ENCODE measurements around the gene AADACL4.
"Not testable (repeated sequence)": the region's sequence is repeated elsewhere in the genome, so short reads cannot be mapped to it uniquely, and the experiment has no call there.

The AADACL4 gene

DNA sequence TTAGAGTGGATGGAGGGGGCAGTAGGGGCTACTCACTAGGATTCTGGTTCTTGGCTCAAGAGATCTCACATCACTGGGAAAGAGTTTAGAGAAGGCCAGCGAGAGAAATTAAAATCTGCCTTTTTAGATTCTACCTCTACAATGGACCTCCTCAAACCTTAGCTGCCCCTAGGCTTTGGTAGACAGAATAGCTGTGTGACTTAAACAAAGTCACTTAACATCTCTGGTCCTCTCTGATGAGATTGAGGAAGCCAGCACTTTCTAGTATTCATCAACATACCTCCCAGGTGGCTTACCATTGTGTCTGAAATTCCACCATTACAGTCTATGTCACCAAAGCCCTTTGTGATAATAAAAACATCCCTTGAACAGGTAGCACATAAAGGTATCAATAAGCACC lies 18.7 kb downstream of the AADACL4 start:
- DNase-seq, result no peak

DNA sequence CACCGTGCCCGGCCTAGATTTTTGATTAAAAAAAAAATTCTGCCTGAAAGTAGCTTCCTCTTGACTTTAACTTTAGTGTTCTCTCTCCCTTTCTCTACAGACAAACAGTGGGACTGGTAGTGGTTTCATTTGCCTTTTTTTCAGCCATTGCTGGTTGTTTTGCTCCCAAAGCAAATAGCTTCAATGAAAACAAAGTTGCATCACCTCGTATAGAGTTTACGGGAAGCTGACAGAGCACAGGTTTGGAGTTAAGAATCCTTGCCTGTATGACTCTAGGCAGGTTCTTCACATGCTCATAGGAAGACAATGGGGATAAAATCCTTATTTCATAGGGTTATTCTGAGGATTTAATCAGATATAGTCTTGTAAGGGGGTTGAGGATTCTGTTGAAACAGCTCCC lies 21.6 kb downstream of the AADACL4 start:
- no peak for DNase-seq

DNA sequence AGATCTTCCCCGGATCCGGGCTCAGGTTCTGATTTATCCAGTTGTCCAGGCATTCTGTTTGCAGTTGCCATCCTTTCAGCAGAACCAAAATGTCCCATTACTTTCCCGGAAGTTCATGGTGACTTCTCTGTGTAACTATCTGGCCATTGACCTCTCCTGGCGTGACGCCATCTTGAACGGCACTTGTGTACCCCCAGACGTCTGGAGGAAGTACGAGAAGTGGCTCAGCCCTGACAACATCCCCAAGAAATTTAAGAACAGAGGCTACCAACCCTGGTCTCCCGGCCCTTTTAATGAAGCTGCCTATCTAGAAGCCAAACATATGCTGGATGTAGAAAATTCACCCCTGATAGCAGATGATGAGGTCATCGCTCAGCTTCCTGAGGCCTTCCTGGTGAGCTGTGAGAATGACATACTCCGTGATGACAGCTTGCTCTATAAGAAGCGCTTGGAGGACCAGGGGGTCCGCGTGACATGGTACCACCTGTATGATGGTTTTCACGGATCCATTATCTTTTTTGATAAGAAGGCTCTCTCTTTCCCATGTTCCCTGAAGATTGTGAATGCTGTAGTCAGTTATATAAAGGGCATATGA lies 22.4 kb downstream of the AADACL4 start:
- DNase-seq, result no peak

DNA sequence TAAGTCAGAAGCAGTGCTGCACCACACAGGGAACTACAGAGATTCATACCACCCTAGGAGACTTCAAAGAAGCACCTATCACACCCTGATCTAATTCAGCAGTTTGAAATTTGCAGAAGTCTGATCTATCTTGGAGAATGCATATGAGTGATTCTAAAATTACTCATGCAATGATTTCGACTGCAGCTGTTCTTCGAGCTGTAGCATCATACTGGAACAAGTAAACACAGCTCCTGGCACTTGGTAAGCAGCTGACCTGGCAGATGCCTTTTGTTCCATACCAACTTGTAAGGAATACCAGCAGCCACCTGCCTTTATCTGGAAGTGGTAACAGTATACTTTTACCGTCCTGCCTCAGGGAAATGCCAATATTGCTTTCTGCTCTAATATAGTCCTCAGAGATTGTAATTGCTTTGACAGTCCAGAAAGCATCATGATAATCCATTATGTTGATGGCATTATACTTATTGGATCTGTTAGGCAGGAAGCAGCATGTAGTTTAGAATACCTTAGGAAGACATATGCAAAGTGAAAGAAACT lies 25.7 kb downstream of the AADACL4 start:
- no peak for DNase-seq

DNA sequence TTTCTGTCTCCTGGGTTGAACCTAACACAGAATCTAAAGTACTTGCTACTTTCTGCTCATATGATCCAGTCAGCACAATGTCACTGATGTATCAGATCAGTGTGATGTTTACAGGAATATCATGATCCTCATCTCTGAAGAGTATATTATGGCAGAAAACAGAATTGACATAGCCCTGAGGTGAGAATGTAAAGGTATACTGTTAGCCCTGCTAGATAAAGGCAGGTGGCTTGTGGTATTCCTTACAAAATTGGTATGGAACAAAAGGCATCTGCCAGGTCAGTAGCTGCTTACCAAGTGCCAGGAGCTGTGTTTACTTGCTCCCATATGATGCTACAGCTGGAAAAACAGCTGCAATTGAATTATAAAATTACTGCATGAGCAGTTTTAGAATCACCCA lies 30.5 kb downstream of the AADACL4 start:
- DNase-seq, result no peak

DNA sequence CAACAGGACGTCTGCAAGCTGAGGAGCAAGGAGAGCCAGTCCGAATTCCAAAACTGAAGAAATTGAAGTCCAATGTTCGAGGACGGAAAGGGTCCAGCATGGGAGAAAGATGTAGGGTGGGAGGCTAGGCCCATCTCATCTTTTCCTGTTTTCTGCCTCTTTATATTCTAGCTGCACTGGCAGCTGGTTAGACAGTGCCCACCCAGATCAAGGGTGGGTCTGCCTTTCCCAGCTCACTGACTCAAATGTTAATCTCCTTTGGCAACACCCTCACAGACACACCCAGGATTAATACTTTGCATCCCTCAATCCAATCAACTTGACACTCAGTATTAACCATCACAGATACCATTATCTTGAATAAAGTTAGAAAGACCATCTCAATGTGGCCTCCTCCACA lies 32.2 kb downstream of the AADACL4 start:
- DNase-seq, result not testable (repeated sequence)

DNA sequence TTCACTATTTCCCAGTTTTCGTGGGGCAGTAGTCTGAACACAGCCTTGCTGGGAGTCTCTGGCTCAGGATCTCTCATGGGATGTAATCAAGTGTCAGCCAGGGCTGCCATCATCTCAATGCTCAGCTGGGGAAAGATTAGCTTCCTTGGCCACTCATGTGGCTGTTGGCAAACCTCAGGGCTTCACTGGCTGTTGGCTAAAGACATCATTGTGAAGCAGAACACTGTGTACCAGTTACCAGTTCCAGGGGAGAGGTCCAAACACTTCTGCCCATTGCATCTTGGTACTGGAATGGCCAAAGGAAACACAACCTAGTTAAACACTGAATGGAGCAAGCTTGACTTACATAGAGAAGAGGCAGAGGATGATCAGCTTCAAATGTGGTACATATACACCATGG lies 33.7 kb downstream of the AADACL4 start:
- DNase-seq, result no peak

DNA sequence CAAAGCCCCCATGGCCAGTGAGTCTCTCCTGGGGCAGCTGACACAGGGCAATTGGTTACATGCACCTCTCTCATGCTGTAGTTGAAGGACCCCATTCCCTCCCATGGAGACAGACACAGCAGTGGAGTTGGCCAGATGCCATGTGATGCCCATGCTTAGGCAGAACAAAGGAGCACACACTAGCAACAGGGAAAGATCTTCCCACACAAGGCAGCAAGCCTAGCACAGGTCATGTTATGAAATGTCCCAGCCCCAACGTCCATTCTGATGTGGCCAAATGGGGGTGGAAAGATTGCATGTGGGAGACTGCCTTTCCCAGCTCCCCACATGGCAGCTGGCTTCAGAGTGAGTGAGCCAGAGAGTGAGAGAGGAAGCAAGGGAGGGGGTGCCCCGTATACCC lies 34.5 kb downstream of the AADACL4 start:
- no peak for DNase-seq

DNA sequence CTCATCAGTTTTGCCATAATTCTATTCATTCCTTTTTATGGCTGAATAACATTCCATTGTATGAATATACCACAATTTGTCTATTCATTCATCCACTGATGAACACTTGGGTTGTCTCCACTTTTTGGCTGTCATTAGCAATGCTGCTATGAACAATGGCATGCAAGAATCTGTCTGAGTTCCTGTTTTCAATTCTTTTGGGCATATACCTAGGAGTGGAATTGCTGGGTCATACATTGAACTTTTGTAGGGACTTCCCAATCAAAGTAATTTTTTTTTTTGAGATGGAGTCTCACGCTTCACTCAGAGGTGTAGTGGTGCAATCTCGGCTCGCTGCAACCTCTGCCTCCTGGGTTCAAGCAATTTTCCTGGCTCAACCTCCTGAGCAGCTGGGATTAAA lies 34.9 kb downstream of the AADACL4 start:
- DNase-seq, result no peak

DNA sequence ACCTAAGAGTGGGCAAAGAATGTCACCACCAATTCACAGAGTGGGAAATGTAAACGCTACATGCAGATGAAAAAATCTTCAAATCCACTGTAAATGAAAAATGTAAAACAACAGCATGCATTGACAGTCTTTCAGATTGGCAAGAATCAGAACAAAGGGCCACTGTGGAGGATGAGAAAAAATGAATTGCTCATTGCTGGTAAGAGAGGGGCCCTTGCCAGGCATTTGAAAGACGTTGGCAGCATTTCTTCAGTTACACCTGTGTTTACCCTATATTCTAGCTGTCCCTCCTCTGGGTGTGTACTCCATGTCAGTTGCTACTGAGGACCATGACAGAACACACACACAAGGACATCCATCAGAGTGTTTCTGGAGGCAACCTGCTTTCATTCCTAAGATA lies 46.3 kb downstream of the AADACL4 start:
- DNase-seq, result no peak

DNA sequence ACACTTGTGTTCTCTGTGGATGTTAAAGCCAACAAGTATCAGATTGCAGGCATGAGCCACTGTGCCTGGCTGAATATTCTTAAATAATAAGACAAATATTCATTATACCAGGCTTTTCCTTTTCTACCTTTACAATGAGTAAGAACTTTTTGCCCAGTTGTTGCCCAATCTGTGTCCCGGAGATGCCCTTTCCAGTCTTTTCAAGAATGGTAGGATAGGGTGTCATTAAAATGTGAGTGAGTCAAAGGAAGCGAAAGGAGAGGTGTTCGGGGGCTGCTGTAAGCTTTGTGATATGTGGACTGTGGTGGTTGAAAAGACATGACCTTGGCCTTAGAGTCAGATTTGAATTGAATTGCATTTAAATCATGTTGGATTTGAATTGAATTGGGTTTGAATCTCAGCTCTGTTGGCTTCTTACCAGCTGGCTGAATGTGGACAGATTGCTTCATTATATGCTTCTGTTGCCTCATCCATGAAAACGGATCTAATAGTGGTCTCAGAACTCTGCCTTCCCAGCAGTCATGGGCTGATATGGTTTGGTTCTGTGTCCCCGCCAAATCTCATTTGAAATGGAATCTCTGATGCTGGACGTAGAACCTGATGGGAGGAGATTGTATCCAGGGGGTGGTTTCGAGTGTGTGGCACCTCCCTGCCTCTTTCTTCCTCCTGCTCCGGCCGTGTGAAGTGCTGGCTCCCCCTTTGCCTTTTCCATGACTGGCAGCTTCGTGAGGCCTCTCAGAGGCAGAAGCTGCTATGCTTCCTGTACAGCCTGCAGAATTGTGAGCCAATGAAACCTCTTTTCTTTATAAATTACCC lies 49.3 kb downstream of the AADACL4 start:
- no peak for DNase-seq

DNA sequence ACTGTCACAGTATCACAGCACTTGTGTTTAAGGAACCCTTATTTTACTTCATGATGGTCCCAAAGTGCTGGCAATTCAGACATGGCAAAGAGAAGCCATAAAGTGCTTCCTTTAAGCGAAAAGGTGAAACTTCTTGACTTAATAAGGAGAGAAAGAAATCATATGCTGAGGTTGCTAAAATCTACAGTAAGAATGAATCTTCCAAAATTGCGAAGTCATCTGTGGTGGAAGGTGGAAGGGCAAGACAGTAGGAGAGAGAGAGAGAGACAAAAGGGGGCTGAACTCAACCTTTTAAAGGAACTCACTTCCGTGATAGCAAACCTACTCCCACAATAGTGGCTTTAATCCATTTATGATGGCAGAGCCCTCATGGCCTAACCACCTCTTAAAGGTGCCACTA lies 52.8 kb downstream of the AADACL4 start:
- DNase-seq, result no peak

DNA sequence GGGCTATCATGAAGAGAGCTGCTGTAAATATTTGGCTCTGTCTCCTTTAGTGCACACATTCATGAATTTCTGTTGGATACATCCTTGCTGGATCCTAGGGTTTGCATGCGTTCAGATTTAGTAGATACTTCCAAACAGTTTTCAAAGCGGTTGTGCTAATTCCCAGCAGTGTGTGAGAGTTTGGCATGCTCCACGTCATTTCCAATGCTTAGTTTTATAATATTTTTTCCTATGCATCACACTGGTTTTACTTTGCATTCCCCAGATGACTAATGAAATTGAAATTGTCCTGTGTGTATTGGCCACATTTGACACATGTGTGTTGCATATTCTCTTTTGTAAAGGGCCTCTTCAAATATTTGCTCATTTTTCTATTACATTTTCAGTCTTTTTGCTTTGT lies 53.5 kb downstream of the AADACL4 start:
- DNase-seq, result no peak

DNA sequence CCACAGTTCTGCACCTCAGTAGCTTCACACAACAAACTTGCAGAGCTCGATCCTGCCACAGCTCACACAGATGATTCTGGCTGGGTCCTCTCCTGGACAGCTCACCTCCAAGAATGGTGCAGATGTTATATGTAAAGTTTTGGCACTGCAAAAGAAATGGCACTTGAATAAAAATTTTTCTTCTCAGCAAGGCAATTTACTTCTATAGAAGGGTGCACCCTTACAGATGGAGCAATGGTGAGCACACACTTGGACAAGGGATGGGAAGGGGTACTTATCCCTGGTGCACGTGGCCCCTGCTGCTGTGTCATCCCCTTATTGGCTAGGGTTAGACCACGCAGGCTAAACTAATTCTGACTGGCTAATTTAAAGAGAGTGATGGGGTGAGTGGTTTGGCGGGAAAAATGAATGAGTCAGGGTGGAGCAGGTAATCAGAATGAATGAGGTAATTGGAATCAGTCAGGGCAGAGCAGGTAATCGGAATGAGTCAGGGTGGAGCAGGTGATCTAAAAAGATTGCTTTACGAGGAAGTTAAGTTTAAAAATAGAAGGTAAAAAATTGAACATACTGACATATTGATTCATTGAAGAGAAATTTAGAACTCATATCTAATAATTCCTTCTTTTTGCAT lies 60.1 kb downstream of the AADACL4 start:
- no peak for DNase-seq

DNA sequence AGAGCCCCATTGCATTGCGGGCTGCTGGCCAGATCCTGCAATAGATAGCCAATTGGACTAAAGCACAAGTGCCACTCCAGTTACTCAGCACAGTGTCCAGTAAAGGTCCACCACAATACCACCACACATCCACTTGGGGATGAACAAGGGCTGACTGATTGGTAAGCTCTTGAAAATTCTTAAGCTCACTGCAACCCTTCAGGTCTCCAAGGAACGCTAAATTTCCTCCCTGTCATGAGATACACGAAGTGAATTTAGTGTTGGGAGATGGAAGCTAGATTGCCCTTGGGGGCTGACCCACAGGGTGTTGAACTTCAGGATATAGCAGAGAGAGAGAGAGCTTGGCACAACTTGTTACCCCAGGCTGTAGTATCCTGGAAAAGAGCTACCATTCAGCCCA lies 62.2 kb downstream of the AADACL4 start:
- no peak for DNase-seq

DNA sequence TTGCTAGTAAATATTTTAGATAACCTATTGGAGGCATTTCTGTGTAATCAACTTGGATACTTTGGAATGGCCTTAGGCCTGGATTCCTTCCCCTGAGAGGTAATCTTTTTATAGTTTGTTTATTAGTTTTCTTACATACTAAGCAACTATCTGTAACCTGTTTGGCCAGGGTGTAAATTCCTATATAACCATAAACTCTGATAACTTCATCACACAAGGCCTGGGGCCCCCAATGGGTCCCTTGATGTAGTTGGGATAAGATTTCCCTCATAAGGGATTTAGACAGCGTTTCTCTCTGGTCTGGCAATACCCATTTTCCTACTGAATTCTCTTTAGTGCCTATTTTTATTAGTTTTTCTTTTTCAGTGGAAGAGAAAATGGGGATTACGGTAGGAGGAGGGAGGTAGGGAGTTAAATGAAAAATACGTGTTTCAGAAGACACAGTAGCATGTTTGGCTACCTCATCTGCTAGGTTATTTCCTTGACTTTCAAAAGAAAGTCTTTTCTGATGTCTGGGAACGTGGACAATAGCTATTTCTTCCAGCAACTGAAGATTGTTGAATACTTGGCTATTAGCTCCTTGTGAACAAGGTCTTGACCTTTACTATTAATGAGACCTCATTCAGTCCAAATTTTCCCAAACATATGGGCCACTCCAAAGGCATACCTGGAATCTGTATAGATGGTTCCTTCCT lies 64.7 kb downstream of the AADACL4 start:
- no peak for DNase-seq

DNA sequence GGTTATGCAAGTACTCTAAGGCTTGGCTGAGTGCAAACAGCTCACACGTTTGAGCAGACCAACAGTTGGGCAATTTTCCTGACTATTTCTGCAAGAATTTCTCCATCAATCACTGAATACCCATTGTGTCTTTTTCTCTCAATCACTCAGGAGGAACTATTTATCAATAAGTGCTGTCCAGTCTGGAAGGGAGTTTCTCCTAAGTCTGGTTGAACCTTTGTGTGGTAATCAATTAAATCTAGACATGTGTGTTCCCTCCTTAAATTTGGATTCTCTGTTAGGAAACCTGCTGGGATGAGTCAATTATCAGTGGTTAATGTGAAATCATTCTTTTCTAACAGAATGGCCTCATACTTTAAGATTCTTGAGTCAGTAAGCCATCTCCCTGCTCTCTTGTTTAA lies 65.2 kb downstream of the AADACL4 start:
- no peak for DNase-seq

DNA sequence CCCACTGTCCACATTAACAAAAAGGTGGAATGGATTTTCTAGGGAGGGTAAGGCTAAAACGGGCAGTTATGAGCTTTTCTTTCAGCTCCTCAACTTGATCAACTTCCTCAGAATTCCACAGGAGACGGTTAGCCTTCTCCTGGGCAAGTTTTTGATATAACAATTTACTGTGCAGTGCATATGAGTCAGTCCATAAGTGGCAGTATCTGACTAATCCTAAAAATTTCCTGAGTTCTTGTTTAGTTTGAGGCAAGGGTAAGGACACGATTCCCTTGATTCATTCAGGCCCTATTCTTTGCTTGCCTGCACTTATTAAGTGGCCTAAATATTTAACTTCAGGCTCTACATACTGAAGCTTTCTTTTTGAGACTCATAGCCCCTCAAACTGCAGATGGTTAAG lies 65.8 kb downstream of the AADACL4 start:
- DNase-seq, result no peak

DNA sequence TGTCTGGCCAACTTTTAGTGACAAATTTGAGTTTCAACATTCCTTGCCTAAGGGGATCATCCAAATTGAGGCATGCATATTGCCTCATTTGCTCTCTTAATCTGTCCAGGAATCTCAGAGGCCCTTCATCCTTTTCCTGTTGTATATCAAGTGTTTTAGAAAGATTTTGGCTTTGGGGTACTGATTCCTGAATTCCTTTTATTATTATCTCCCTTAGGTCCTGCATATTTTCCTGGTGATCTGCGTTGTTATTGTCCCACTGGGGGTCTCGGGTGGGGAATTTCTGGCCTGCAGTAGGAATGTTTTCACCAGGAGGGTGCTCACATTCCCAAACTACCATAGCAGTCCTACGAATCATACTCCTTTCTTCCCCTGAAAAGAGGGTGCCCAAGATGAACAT lies 67.7 kb downstream of the AADACL4 start:
- DNase-seq, result no peak

DNA sequence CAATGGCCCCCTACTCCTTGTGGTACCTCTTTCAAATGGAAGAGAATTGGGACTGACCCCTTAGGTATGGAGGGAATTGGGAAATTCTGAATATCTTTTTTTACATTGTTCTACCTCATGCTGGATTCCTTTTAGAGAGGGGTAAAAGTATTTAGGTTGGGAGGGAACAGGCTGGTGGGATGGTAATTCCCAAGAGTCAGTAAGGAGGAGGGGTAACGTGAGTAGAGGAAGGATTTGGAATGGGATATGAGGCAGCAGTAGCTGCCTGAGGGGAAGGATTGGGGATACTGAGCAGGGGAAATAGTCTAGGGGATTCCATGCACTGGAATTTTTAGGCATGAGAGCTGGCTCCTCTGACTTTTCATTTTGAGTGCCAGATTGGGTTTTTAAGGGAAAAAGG lies 68.2 kb downstream of the AADACL4 start:
- no peak for DNase-seq

DNA sequence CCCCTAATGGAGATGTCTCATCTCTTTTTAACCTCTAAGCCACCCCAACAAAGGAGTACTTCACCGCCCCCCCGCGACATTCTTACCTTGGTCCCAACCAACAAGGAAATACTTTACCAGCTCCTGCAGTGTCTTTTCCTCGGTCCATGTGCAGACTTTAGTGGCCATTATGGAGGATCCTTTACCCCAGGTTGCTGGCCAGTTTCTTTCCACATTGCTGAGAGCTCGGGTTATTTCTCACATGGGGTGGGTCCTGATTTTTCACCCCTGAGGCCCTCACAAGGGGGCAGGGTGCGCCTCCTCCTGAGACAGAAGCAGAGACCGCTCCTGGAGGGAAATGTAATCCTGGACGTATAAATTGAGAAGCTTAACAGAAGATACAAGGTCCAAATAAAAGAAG lies 69.0 kb downstream of the AADACL4 start:
- DNase-seq, result no peak

DNA sequence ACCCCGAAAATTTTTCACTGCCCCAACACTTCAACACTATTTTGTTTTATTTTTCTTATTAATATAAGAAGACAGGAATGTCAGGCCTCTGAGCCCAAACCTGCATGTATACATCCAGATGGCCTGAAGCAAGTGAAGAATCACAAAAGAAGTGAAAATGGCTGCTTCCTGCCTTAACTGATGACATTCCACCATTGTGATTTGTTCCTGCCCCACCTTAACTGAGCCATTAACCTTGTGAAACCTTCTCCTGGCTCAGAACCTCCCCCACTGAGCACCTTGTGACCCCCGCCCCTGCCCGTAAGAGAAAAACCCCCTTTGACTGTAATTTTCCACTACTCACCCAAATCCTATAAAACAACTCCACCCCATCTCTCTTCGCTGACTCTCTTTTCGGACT lies 69.8 kb downstream of the AADACL4 start:
- DNase-seq, result not testable (repeated sequence)

DNA sequence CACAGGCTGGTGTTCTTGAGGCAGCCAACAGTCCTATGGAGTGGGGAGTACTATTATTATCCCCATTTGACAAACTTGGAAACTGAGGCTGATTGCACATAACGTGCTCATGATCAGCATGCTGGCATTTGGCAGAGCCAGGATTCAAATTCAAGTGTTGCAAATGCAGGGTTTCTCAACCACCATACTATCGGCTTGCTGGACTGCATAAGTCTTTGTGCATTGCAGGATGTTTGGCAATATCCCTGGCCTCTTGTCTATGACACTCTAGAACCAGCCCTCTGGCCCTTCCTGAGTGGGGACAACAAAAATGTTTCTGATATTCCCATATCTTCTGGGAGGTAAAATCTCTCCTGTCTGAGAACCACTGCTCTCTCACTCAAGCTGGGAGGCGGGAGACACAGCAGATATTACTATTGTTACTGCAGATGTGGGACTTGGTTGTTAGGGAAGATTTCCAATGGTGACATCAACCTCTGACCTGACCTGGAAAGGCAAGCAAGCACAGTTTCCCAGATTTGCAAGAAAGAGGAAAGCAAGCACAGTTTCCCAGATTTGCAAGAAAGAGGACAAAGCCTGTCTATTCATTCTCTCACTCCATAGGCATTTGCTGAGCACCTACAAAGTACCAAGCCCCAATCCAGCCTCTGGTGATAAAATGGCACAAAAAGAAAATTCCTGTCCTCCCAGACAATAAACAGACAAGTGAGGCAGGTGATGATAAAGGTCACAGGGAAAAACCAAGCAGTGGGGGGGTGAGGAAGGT lies 71.0 kb downstream of the AADACL4 start:
- DNase-seq, result no peak
